ENCODE results near the gene MYH6.
"Not testable (repeated sequence)": the region's sequence is repeated elsewhere in the genome, so short reads cannot be mapped to it uniquely, and the experiment has no call there.

Gene MYH6

GRCh38 chr14:23413681-23414080 is 5.6 kb upstream of the MYH6 start:
- no peak for FAIRE-seq

GRCh38 chr14:23411563-23412525 is 3.8 kb upstream of the MYH6 start:
- FAIRE-seq = no peak

GRCh38 chr14:23409966-23410635 is 2.0 kb upstream of the MYH6 start:
- no peak for FAIRE-seq

- no peak for FAIRE-seq
Observed at GRCh38 chr14:23409475-23409874, 1.4 kb upstream of the MYH6 start.

GRCh38 chr14:23408307-23408630 is 196 bp upstream of the MYH6 start:
- FAIRE-seq = no peak

- no peak for FAIRE-seq
Observed at GRCh38 chr14:23406725-23407355, 1.2 kb downstream of the MYH6 start.

GRCh38 chr14:23406244-23406643 is 1.8 kb downstream of the MYH6 start:
- no peak for FAIRE-seq

GRCh38 chr14:23405516-23406025 is 2.5 kb downstream of the MYH6 start:
- no peak for FAIRE-seq

GRCh38 chr14:23405096-23405495 is 3.0 kb downstream of the MYH6 start:
- FAIRE-seq = no peak

- no peak for FAIRE-seq
Observed at GRCh38 chr14:23404331-23404900, 3.7 kb downstream of the MYH6 start.

GRCh38 chr14:23403908-23404307 is 4.2 kb downstream of the MYH6 start:
- FAIRE-seq = no peak

GRCh38 chr14:23403139-23403438 is 5.0 kb downstream of the MYH6 start:
- FAIRE-seq = no peak

GRCh38 chr14:23402296-23403138 is 5.6 kb downstream of the MYH6 start:
- no peak for FAIRE-seq

GRCh38 chr14:23401291-23401690 is 6.8 kb downstream of the MYH6 start:
- no peak for FAIRE-seq

- not testable (repeated sequence) for FAIRE-seq
Observed at GRCh38 chr14:23400496-23401149, 7.5 kb downstream of the MYH6 start.

- FAIRE-seq = no peak
Observed at GRCh38 chr14:23399591-23399990, 8.5 kb downstream of the MYH6 start.

GRCh38 chr14:23399136-23399535 is 8.9 kb downstream of the MYH6 start:
- no peak for FAIRE-seq

GRCh38 chr14:23398348-23398747 is 9.7 kb downstream of the MYH6 start:
- no peak for FAIRE-seq

- no peak for FAIRE-seq
Observed at GRCh38 chr14:23396781-23397407, 11.2 kb downstream of the MYH6 start.

- FAIRE-seq = no peak
Observed at GRCh38 chr14:23396126-23396525, 11.9 kb downstream of the MYH6 start.

GRCh38 chr14:23392613-23393012 is 15.5 kb downstream of the MYH6 start:
- no peak for FAIRE-seq

All from G401.6 (cell line).